HepG2 (cell line): ENCODE data around the gene NDUFAF8. TPM values are rescaled to one million over a fixed set of nuclear protein-coding genes. Genes with fewer than 3 reads are reported as not detected.

Experiments used
- AHR ChIP-seq: IDR thresholded peaks from 2 replicates; pipeline ENCODE4 v1.6.1; 2018; ENCODE audit warnings: missing genetic modification reagents, missing compliant biosample characterization
- ATRX ChIP-seq: sonication (generic); formaldehyde crosslinking; IDR thresholded peaks from 2 replicates; pipeline ENCODE4 v1.4.0; 2020; ENCODE audit warnings: missing genetic modification reagents, borderline replicate concordance
- CREB3 ChIP-seq: sonication (generic); formaldehyde crosslinking; IDR thresholded peaks from 2 replicates; pipeline ENCODE4 v1.5.0; 2020; ENCODE audit warnings: missing genetic modification reagents
- EEA1 ChIP-seq: sonication (generic); formaldehyde crosslinking; IDR thresholded peaks from 2 replicates; pipeline ENCODE4 v1.5.1; 2020; ENCODE audit warnings: mild to moderate bottlenecking, missing genetic modification reagents, borderline replicate concordance
- FOXJ3 ChIP-seq: sonication (generic); formaldehyde crosslinking; IDR thresholded peaks from 2 replicates; pipeline ENCODE4 v1.4.0; 2020; ENCODE audit warnings: missing genetic modification reagents, mild to moderate bottlenecking, borderline replicate concordance
- GABPB1 ChIP-seq: IDR thresholded peaks from 2 replicates; pipeline ENCODE4 v1.6.1; 2016; ENCODE audit warnings: mild to moderate bottlenecking, missing genetic modification reagents, moderate library complexity, missing compliant biosample characterization
- GFI1 ChIP-seq: sonication (generic); formaldehyde crosslinking; IDR thresholded peaks from 2 replicates; pipeline ENCODE4 v1.5.0; 2020; ENCODE audit warnings: missing genetic modification reagents, mild to moderate bottlenecking, borderline replicate concordance
- IKZF5 ChIP-seq: IDR thresholded peaks from 2 replicates; pipeline ENCODE4 v1.6.1; 2018; ENCODE audit warnings: missing genetic modification reagents, mild to moderate bottlenecking, missing compliant biosample characterization
- KLF15 ChIP-seq: sonication (generic); formaldehyde crosslinking; IDR thresholded peaks from 2 replicates; pipeline ENCODE4 v1.8.1; 2023; ENCODE audit warnings: borderline replicate concordance, mild to moderate bottlenecking, inconsistent platforms, missing genetic modification reagents, mixed read lengths
- MNT ChIP-seq: fragments of 450-650 bp; IDR thresholded peaks from 2 replicates; pipeline ENCODE4 v1.6.1; 2016
- NFKBIZ ChIP-seq: IDR thresholded peaks from 2 replicates; pipeline ENCODE4 v1.6.1; 2018; ENCODE audit warnings: missing genetic modification reagents, missing compliant biosample characterization
- NKX3-1 ChIP-seq: sonication (generic); formaldehyde crosslinking; IDR thresholded peaks from 2 replicates; pipeline ENCODE4 v1.5.0; 2020; ENCODE audit warnings: missing genetic modification reagents
- PAWR ChIP-seq: sonication (generic); formaldehyde crosslinking; IDR thresholded peaks from 2 replicates; pipeline ENCODE4 v1.4.0; 2020; ENCODE audit warnings: missing genetic modification reagents, mild to moderate bottlenecking, borderline replicate concordance
- RAD21 ChIP-seq: fragments of 450-650 bp; formaldehyde crosslinking; IDR thresholded peaks from 2 replicates; pipeline ENCODE4 v1.5.0; 2020; ENCODE audit warnings: mild to moderate bottlenecking
- RFX3 ChIP-seq: IDR thresholded peaks from 2 replicates; pipeline ENCODE4 v1.6.1; 2016; ENCODE audit warnings: missing biosample characterization, missing genetic modification reagents
- SKI ChIP-seq: fragments of 450-650 bp; IDR thresholded peaks from one replicate; pipeline ENCODE4 v1.6.1; 2018; ENCODE audit warnings: mild to moderate bottlenecking; ENCODE audit not compliant: partially characterized antibody
- WIZ ChIP-seq: sonication (generic); formaldehyde crosslinking; IDR thresholded peaks from 2 replicates; pipeline ENCODE4 v1.5.1; 2020; ENCODE audit warnings: mild to moderate bottlenecking, missing genetic modification reagents
- ZBTB37 ChIP-seq: sonication (generic); formaldehyde crosslinking; IDR thresholded peaks from 2 replicates; pipeline ENCODE4 v1.4.0; 2020; ENCODE audit warnings: mild to moderate bottlenecking, missing genetic modification reagents
- ZNF512B ChIP-seq: sonication (generic); formaldehyde crosslinking; IDR thresholded peaks from 2 replicates; pipeline ENCODE4 v1.5.1; 2020; ENCODE audit warnings: missing genetic modification reagents, mild to moderate bottlenecking, borderline replicate concordance
- ZNF850 ChIP-seq: sonication (generic); formaldehyde crosslinking; conservative IDR thresholded peaks from 2 replicates; pipeline ENCODE4 v1.9.0; 2021; ENCODE audit warnings: mild to moderate bottlenecking, missing genetic modification reagents
- ZNF891 ChIP-seq: sonication (generic); formaldehyde crosslinking; IDR thresholded peaks from 2 replicates; pipeline ENCODE4 v1.5.0; 2020; ENCODE audit warnings: mild to moderate bottlenecking, missing genetic modification reagents
- ZSCAN21 ChIP-seq: sonication (generic); formaldehyde crosslinking; IDR thresholded peaks from 2 replicates; pipeline ENCODE4 v1.8.0; 2022; ENCODE audit warnings: mild to moderate bottlenecking, missing genetic modification reagents, moderate library complexity, borderline replicate concordance
- polyA plus RNA-seq, 8 experiments: library from polyadenylated mRNA; depleted of rRNA in 3 of 8; stranded (reverse) in 7 of 8; unstranded in 1 of 8; fragments of >200 nt; fragmentation: Illumina TruSeq in 4 of 8; extraction: Trizol in 4 of 8; gene quantifications; 2 replicates each; pipeline versions ENCODE4 v1.2.1 to v1.2.3, GENCODE V29; 2011 to 2016; ENCODE audit warnings: low read depth in 4 of 8, missing spikeins in 1 of 8, mixed read lengths in 1 of 8; ENCODE audit not compliant: insufficient read depth in 1 of 8
- total RNA-seq, 5 experiments: library from RNA; depleted of rRNA; stranded (reverse); fragments of >200 nt; fragmentation: Illumina TruSeq; extraction: Trizol; gene quantifications; 2 replicates each; pipeline ENCODE4 v1.2.3, GENCODE V29; 2016; ENCODE audit warnings: low read depth in 1 of 5

Gene NDUFAF8
- total and polyA plus RNA-seq, 2 of the 13 experiments (the other 11 are each of a cell fraction or from before 2014, with no cell fraction given): 75.6 to 233 TPM

GRCh38 chr17:81222620-81222905 lies 16.6 kb upstream of the NDUFAF8 start (continued):
- TF ChIP-seq IKZF5 (no peak), GFI1 (CRISPR knock-in tag) (0 out of 2 replicates have a peak, but pooled peaks have one; percentile 11), NFKBIZ (CRISPR knock-in tag) (no peak), SKI (no peak), KLF15 (CRISPR knock-in tag) (no peak), ZBTB37 (CRISPR knock-in tag) (no peak), ZNF850 (CRISPR knock-in tag) (no peak), NKX3-1 (CRISPR knock-in tag) (no peak), MNT (no peak), FOXJ3 (CRISPR knock-in tag) (no peak), RAD21 (CRISPR knock-in tag) (0 out of 2 replicates have a peak, but pooled peaks have one; percentile 21), ATRX (CRISPR knock-in tag) (no peak), RFX3 (CRISPR knock-in tag) (no peak), PAWR (CRISPR knock-in tag) (0 out of 2 replicates have a peak, but pooled peaks have one; percentile 50), EEA1 (CRISPR knock-in tag) (peak; percentile 56; the same call in 1 of the 2 replicates), ZSCAN21 (CRISPR knock-in tag) (no peak), WIZ (CRISPR knock-in tag) (no peak), ZNF512B (no peak), AHR (CRISPR knock-in tag) (no peak), GABPB1 (CRISPR knock-in tag) (no peak), ZNF891 (CRISPR knock-in tag) (peak; percentile 37; the same call in 1 of the 2 replicates), CREB3 (CRISPR knock-in tag) (no peak)
